K562 (cell line): ENCODE data around the gene C1orf21. TPM values are rescaled to one million over a fixed set of nuclear protein-coding genes. Genes with fewer than 3 reads are reported as not detected.

Experiments used
- ATAC-seq: fragments of 200-7000 bp; cut with Tn5 transposase; 3 replicates; pipeline ENCODE4 v1.9.1; 2020; ENCODE audit warnings: moderate library complexity
- BruUV-seq: library from RNA; stranded (reverse); fragments of 400-500 nt; replicated peaks from 2 replicates; lab custom pipeline; 2021; lab: Mats Ljungman, UMichigan
- CTCF ChIA-PET: fragments of 300-600 bp; formaldehyde crosslinking; extraction: SDS; loops from one replicate; lab custom pipeline; 2021; ENCODE audit warnings: low intra/inter-chr PET ratio; lab: Yijun Ruan, JAX
- POLR2A ChIA-PET: fragments of 300-600, 350-650 bp; sonication (Branson Sonifier 250); formaldehyde crosslinking; extraction: SDS; loops from one replicate; lab custom pipeline; 2021; ENCODE audit warnings: antibody characterized with exemption, inconsistent platforms; lab: Yijun Ruan, JAX
- DNase-seq, 4 experiments: peaks; one replicate each; pipeline versions ENCODE4 v3.0.0 to v3.0.0-alpha.2; 2011 to 2018; ENCODE audit warnings: low spot score in 3 of 4, mixed read lengths in 3 of 4; ENCODE audit errors: extremely low read depth in 1 of 4
- FAIRE-seq: peaks from 2 replicates; lab custom pipeline; 2011; peaks lifted over from hg19 to GRCh38; lab: Jason Lieb, UNC
- H2AFZ ChIP-seq: 2 replicates; pipeline ENCODE4 v1.6.0; 2011; ENCODE audit warnings: low read depth, low read length, control low read depth, inconsistent platforms
- H3K27ac ChIP-seq: fragments of 200-600 bp; 3 replicates; pipeline ENCODE4 v1.8.0; 2011; ENCODE audit warnings: low read depth, mild to moderate bottlenecking, control low read depth, inconsistent platforms, low read length, moderate library complexity, mixed read lengths; ENCODE audit errors: extremely low read depth
- H3K27me3 ChIP-seq, 2 experiments: fragments of 300-600 bp in 1 of 2; 2 replicates in 1 of 2; 3 replicates in 1 of 2; pipeline versions ENCODE4 v1.6.0 to v1.8.0; 2011; ENCODE audit warnings: inconsistent platforms in 2 of 2, low read length in 2 of 2, mild to moderate bottlenecking in 1 of 2, mixed read lengths in 1 of 2, moderate library complexity in 1 of 2; ENCODE audit not compliant: control insufficient read depth in 2 of 2, insufficient read depth in 2 of 2
- H3K36me3 ChIP-seq: fragments of 300-600 bp; 3 replicates; pipeline ENCODE4 v1.8.0; 2011; ENCODE audit warnings: mild to moderate bottlenecking, low read length, inconsistent platforms; ENCODE audit not compliant: control insufficient read depth, insufficient read depth
- H3K4me1 ChIP-seq, 2 experiments: fragments of 200-600 bp in 1 of 2; replicated peaks in 1 of 2; 2 replicates in 1 of 2; 3 replicates in 1 of 2; pipeline versions ENCODE4 v1.5.1 to v1.8.0; 2011; ENCODE audit warnings: inconsistent platforms in 2 of 2, low read length in 2 of 2, mild to moderate bottlenecking in 1 of 2, mixed read lengths in 1 of 2, moderate library complexity in 1 of 2; ENCODE audit not compliant: control insufficient read depth in 2 of 2, insufficient read depth in 2 of 2
- H3K4me2 ChIP-seq: 2 replicates; pipeline ENCODE4 v1.6.1; 2011; ENCODE audit warnings: low read length, control low read depth, inconsistent platforms, mixed read lengths; ENCODE audit not compliant: insufficient read depth
- H3K4me3 ChIP-seq: fragments of 200-600 bp; sonication (generic), shearing (Covaris generic); 2 replicates; pipeline ENCODE4 v1.5.1; 2016; ENCODE audit warnings: control low read depth, inconsistent platforms
- H3K79me2 ChIP-seq: fragments of 200-600 bp; 3 replicates; pipeline ENCODE4 v1.8.0; 2011; ENCODE audit warnings: low read length, inconsistent platforms; ENCODE audit not compliant: control insufficient read depth, insufficient read depth
- H3K9ac ChIP-seq, 2 experiments: 2 replicates each; pipeline versions ENCODE4 v1.6.0 to v1.6.1; 2011; ENCODE audit warnings: low read depth in 2 of 2, low read length in 2 of 2, control low read depth in 1 of 2, inconsistent platforms in 1 of 2, mild to moderate bottlenecking in 1 of 2, mixed read lengths in 1 of 2; ENCODE audit not compliant: insufficient read depth in 1 of 2
- H3K9me1 ChIP-seq: one replicate; pipeline ENCODE4 v1.6.0; 2011; ENCODE audit warnings: inconsistent platforms, mild to moderate bottlenecking, low read length, moderate library complexity; ENCODE audit not compliant: control insufficient read depth, insufficient read depth
- H3K9me3 ChIP-seq: replicated peaks from 2 replicates; pipeline ENCODE4 v1.5.1; 2011; ENCODE audit warnings: low read depth, low read length, inconsistent platforms; ENCODE audit not compliant: control insufficient read depth, insufficient read depth
- H4K20me1 ChIP-seq: replicated peaks from 2 replicates; pipeline ENCODE4 v1.6.1; 2011; ENCODE audit warnings: low read length, inconsistent platforms, mixed read lengths; ENCODE audit not compliant: control insufficient read depth, insufficient read depth
- MEF2D ChIP-seq: conservative IDR thresholded peaks from 2 replicates; pipeline ENCODE4 v1.6.1; 2016; ENCODE audit warnings: low read depth, missing genetic modification characterization, missing compliant biosample characterization
- RFX7 ChIP-seq: fragments of 250-450 bp; sonication (Bioruptor Pico); IDR thresholded peaks from 2 replicates; pipeline ENCODE4 v1.5.1; 2021; ENCODE audit warnings: mild to moderate bottlenecking
- ZBTB1 ChIP-seq: sonication (generic); formaldehyde crosslinking; IDR thresholded peaks from 2 replicates; pipeline ENCODE4 v1.8.1; 2023; ENCODE audit warnings: missing genetic modification reagents, low read depth, mild to moderate bottlenecking, borderline replicate concordance
- ZNF23 ChIP-seq: fragments of 250-450 bp; sonication (Bioruptor Pico); IDR thresholded peaks from 2 replicates; pipeline ENCODE4 v1.4.0; 2020; ENCODE audit warnings: mild to moderate bottlenecking
- ZNF24 ChIP-seq: fragments of 450-650 bp; IDR thresholded peaks from 2 replicates; pipeline ENCODE4 v1.6.1; 2016
- ZNF316 ChIP-seq: fragments of 450-650 bp; IDR thresholded peaks from 2 replicates; pipeline ENCODE4 v1.6.1; 2016
- ZNF75A ChIP-seq: fragments of 450-650 bp; formaldehyde crosslinking; IDR thresholded peaks from 2 replicates; pipeline ENCODE4 v1.4.0; 2020; ENCODE audit warnings: mild to moderate bottlenecking
- WGBS: fragments of 100-300 bp; shearing (Covaris generic); methylation state at CpG from one replicate; pipeline ENCODE4 v1.1.6; 2016; ENCODE audit warnings: low coverage, mixed read lengths; ENCODE audit not compliant: insufficient coverage; ENCODE audit errors: missing lambda C conversion rate; 5-methylcytosine and 5-hydroxymethylcytosine counted together
- in situ Hi-C: fragments of 300-500 bp; cut with MboI; formaldehyde crosslinking; loops from 4 replicates; pipeline ENCODE4 v1.15.0; 2018; ENCODE audit warnings: inconsistent platforms, mixed read lengths
- intact Hi-C: fragments of 100-400 bp; cut with micrococcal nuclease; formaldehyde crosslinking; loops from 2 replicates; pipeline ENCODE4 v1.14.2; 2022
- polyA plus RNA-seq, 8 experiments: library from polyadenylated mRNA; depleted of rRNA in 4 of 8; stranded (reverse) in 5 of 8; unstranded in 3 of 8; fragments of >200 nt; fragmentation: Nextera tagmentation in 2 of 8; fragmentation: Illumina TruSeq in 1 of 8; extraction: Ambion mirVana in 2 of 8; extraction: Trizol in 1 of 8; gene quantifications; 2 replicates each; pipeline versions ENCODE4 v1.2.1 to v1.2.3, GENCODE V29; 2011 to 2014; ENCODE audit warnings: inconsistent platforms in 1 of 8, missing spikeins in 1 of 8
- total RNA-seq, 7 experiments: library from RNA; depleted of rRNA in 6 of 7; stranded (reverse); fragments of >200 nt in 6 of 7; fragmentation: Illumina TruSeq in 2 of 7; extraction: Trizol in 2 of 7; gene quantifications; 2 replicates each; pipeline versions ENCODE4 v1.2.1 to v1.2.3, GENCODE V29; 2011 to 2021; ENCODE audit warnings: low replicate concordance in 1 of 7
- TF ChIP-seq, protein P1 (sequence below): fragments of 450-650 bp; formaldehyde crosslinking; IDR thresholded peaks from 2 replicates; pipeline ENCODE4 v1.4.0; 2020; ENCODE audit warnings: mild to moderate bottlenecking, moderate library complexity
- TF ChIP-seq, protein P2 (sequence below): sonication (generic); formaldehyde crosslinking; IDR thresholded peaks from 2 replicates; pipeline ENCODE4 v1.9.0; 2022; ENCODE audit warnings: mild to moderate bottlenecking, missing genetic modification reagents
- TF ChIP-seq, protein P3 (sequence below): sonication (generic); formaldehyde crosslinking; IDR thresholded peaks from 2 replicates; pipeline ENCODE4 v1.8.1; 2023; ENCODE audit warnings: mild to moderate bottlenecking, missing genetic modification reagents

The C1orf21 gene
- total and polyA plus RNA-seq, 9 of the 15 experiments (the other 6 are each of a cell fraction or from before 2014, with no cell fraction given): under 0.01 to 0.31 (median 0.07) TPM

DNA sequence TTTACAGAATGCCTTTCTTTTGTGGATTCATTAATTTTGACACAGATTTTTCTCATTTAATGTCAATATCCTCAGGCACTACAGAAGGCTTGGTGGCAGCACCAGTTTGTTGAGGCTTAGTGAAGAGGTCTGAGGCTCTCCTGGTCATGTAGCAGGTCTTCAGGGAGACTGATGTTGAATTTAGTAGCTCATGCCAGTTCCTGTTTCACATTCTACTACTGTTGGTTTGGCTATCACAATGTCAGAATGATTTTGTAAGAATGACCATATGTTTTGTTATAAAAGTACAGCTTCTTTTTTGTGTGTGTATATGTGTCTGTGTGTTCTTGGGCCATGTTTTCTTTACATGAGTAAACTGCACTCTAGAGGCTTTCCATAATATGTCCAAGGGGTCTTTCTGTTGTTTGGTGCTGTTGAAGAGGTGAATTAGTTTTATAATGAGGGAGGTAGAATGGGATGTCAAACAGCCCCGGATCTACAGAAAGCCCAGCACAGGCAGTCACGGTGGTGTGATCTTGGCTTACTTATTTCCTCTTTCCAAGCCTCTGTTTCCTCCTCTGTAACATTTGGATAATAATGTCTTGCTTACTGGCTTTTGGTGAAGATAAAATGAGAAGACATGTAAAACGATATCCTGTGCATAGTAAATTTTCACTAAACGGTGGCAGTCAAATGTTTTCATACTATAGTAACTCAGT lies 32.0 kb downstream of the C1orf21 start (continued):
- TF ChIP-seq, protein P1, sequence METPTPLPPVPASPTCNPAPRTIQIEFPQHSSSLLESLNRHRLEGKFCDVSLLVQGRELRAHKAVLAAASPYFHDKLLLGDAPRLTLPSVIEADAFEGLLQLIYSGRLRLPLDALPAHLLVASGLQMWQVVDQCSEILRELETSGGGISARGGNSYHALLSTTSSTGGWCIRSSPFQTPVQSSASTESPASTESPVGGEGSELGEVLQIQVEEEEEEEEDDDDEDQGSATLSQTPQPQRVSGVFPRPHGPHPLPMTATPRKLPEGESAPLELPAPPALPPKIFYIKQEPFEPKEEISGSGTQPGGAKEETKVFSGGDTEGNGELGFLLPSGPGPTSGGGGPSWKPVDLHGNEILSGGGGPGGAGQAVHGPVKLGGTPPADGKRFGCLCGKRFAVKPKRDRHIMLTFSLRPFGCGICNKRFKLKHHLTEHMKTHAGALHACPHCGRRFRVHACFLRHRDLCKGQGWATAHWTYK (CRISPR knock-in tag): no peak
- TF ChIP-seq, protein P2, sequence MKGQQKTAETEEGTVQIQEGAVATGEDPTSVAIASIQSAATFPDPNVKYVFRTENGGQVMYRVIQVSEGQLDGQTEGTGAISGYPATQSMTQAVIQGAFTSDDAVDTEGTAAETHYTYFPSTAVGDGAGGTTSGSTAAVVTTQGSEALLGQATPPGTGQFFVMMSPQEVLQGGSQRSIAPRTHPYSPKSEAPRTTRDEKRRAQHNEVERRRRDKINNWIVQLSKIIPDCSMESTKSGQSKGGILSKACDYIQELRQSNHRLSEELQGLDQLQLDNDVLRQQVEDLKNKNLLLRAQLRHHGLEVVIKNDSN: no peak
- TF ChIP-seq, all 486 proteins: peak for 0

DNA sequence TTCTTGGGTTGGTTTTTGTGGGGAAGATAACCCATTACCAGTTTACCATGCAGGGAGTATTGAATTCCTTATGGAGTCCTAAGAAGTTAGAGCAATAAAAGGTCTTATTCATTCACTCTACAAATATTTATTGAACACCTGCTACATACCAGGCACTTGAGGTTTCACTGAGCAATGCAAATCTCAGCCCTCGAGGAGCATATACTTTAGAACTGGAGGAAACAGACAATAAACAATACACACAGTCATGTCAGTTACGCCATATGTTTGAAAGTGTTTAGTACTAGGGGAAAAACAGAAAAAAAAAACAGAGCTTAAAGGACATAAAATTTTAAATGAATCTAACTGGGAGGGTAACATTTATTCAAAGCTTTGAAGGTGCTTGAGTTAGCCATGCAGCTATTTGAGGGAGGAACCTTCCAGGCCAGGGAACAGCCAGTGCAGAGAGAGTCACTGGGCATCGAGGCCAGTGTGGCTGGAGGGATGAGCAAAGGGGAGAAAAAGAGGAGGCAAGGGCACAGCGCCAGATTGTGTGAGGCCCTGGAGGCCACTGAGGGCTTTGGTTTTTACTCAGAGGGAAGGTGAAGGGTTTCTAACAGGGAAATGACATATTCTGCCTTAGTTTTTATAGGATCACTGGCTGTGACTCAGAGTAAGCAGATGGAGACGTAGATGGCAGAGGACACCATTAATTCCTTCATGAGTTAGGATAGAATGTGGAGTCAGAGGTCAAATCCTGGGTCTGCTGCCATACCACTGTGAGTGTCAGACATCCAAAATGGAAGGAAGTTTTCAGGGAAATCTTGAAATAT lies 32.7 kb downstream of the C1orf21 start:
- H3K79me2 ChIP-seq: no peaks in the 10 kb centered on the region
- ChIA-PET CTCF (no interaction called here), POLR2A (interaction anchor here (0.6 to 0.8 kb wide), 2 partner anchors 100 to 553 kb away, joined by 3 to 6 read pairs; no protein-coding TSS in a partner anchor)
- H3K4me1 ChIP-seq: no peaks in the 10 kb centered on the region
- no peak overlapping the region for H3K27ac ChIP-seq
- no peak overlapping the region for H3K4me3 ChIP-seq
- intact Hi-C loops: no loop called here
- DNase-seq: no peak
- H3K9me3 ChIP-seq: no peaks in the 10 kb centered on the region
- WGBS: 0% methylated on average over 5 of the region's 5 CpGs
- no peak overlapping the region for H3K9ac ChIP-seq
- H2AFZ ChIP-seq: no peak overlapping the region
- no peaks in the 10 kb centered on the region for H3K9me1 ChIP-seq
- no peaks in the 10 kb centered on the region for H4K20me1 ChIP-seq
- H3K36me3 ChIP-seq: no peaks in the 10 kb centered on the region
- H3K27me3 ChIP-seq: no peaks in the 10 kb centered on the region; a peak in 2 of 5 replicates
- no peak for ATAC-seq
- H3K4me2 ChIP-seq: no peak overlapping the region
- BruUV-seq: no TSS peak
- TF ChIP-seq ZNF75A (CRISPR knock-in tag): no peak
- TF ChIP-seq ZBTB1 (CRISPR knock-in tag): no peak
- TF ChIP-seq, protein P3, sequence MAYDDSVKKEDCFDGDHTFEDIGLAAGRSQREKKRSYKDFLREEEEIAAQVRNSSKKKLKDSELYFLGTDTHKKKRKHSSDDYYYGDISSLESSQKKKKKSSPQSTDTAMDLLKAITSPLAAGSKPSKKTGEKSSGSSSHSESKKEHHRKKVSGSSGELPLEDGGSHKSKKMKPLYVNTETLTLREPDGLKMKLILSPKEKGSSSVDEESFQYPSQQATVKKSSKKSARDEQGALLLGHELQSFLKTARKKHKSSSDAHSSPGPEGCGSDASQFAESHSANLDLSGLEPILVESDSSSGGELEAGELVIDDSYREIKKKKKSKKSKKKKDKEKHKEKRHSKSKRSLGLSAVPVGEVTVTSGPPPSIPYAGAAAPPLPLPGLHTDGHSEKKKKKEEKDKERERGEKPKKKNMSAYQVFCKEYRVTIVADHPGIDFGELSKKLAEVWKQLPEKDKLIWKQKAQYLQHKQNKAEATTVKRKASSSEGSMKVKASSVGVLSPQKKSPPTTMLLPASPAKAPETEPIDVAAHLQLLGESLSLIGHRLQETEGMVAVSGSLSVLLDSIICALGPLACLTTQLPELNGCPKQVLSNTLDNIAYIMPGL (CRISPR knock-in tag): no peak
- no peak for TF ChIP-seq MEF2D (tag)
- no peak for TF ChIP-seq ZNF316
- TF ChIP-seq ZNF23: no peak
- no peak for TF ChIP-seq ZNF24
- no peak for TF ChIP-seq RFX7
- in situ Hi-C loops: no loop called here
- FAIRE-seq: no peak
